ENCODE measurements around the gene DSCAM. TPM values are rescaled to one million over a fixed set of nuclear protein-coding genes. Genes with fewer than 3 reads are reported as not detected.

The DSCAM gene
- total RNA-seq, 1 donor from 2014 or later = 0.06 TPM

GRCh38 chr21:40757366-40757765, 89.6 kb downstream of the DSCAM start:
- no peak for DNase-seq (ENCODE audit: low read depth)
- no peak for TF ChIP-seq CTCF (conservative IDR thresholded peaks at IDR 0.05; ENCODE audit: low read depth, low read length)
- no peak overlapping the region for H3K4me3 ChIP-seq (ENCODE audit: low read depth, low read length)

- DNase-seq (ENCODE audit: low read depth) = no peak
- TF ChIP-seq CTCF (conservative IDR thresholded peaks at IDR 0.05; ENCODE audit: low read depth, low read length) = no peak
These were observed 92.5 kb downstream of the DSCAM start for GRCh38 chr21:40754466-40754865.

GRCh38 chr21:40753756-40754155, 93.2 kb downstream of the DSCAM start:
- DNase-seq (ENCODE audit: low read depth) = no peak
- TF ChIP-seq CTCF (conservative IDR thresholded peaks at IDR 0.05; ENCODE audit: low read depth, low read length) = no peak

More at GRCh38 chr21:40754466-40754865, 92.5 kb downstream of the DSCAM start:
- H3K4me3 ChIP-seq (ENCODE audit: low read depth, low read length) = no peak overlapping the region

GRCh38 chr21:40752125-40752524, 94.8 kb downstream of the DSCAM start:
- H3K4me3 ChIP-seq (ENCODE audit: low read depth, low read length) = no peak overlapping the region
- no peak for DNase-seq (ENCODE audit: low read depth)
- TF ChIP-seq CTCF (conservative IDR thresholded peaks at IDR 0.05; ENCODE audit: low read depth, low read length) = no peak

More at GRCh38 chr21:40753756-40754155, 93.2 kb downstream of the DSCAM start:
- no peak overlapping the region for H3K4me3 ChIP-seq (ENCODE audit: low read depth, low read length)

GRCh38 chr21:40751221-40751620, 95.7 kb downstream of the DSCAM start:
- H3K4me3 ChIP-seq (ENCODE audit: low read depth, low read length) = no peak overlapping the region
- TF ChIP-seq CTCF (conservative IDR thresholded peaks at IDR 0.05; ENCODE audit: low read depth, low read length) = no peak
- DNase-seq (ENCODE audit: low read depth) = no peak

- DNase-seq (ENCODE audit: low read depth) = no peak
- no peak overlapping the region for H3K4me3 ChIP-seq (ENCODE audit: low read depth, low read length)
- no peak for TF ChIP-seq CTCF (conservative IDR thresholded peaks at IDR 0.05; ENCODE audit: low read depth, low read length)
These were observed 110.8 kb downstream of the DSCAM start for GRCh38 chr21:40736145-40736544.

GRCh38 chr21:40733024-40733397, 113.9 kb downstream of the DSCAM start:
- no peak for TF ChIP-seq CTCF (conservative IDR thresholded peaks at IDR 0.05; ENCODE audit: low read depth, low read length)
- DNase-seq (ENCODE audit: low read depth) = no peak

More at GRCh38 chr21:40733024-40733397, 113.9 kb downstream of the DSCAM start:
- no peak overlapping the region for H3K4me3 ChIP-seq (ENCODE audit: low read depth, low read length)

Data from epithelial cell of proximal tubule (primary cell).